Measurements from ENCODE around the gene CD6. TPM values are rescaled to one million over a fixed set of nuclear protein-coding genes. Genes with fewer than 3 reads are reported as not detected.

Gene CD6
- total RNA-seq, 1 experiment from 2014 or later, result not detected

DNA sequence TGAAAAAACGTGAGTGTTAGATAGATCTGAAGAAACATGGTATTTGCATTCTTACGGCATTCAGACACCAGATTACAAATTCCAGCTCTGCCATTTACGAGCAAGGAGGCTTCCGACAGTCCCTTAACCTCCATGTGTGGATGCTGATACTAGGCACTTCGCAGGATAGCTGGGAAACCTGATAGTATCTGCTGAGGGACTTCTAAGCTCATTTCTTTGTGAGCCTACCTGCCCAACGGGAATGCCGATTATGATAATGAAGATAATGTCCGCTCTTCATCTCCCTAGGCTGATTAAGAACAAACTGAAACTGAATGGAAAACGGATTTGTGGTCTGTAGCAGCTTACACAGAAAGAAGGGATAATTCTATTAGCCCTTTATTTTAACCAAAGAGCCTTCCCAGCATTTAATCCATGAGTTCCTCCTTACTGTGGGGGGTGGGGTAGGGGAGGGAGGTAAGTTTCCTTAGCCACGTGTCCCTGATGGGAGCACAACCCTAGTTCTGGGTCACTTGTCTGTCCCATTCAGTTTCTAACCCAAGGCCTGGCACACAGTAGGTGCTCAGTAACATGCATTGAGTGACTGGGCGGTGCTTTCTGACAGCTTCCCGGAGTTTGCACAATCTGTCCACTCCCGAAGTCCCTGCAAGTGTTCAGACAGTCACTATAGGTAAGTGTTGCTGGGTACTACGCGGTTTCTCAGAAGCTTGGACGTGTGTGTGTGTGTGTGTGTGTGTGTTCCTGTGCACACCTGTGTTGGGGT is 39.2 kb downstream of the CD6 start:
- no peaks in the 10 kb centered on the region for H3K36me3 ChIP-seq
- DNase-seq, result no peak
- H3K4me1 ChIP-seq, result no peaks in the 10 kb centered on the region
- no peak overlapping the region for H3K4me3 ChIP-seq
- H3K27ac ChIP-seq, result no peak overlapping the region
- H3K9me3 ChIP-seq (replicated peaks), result no peaks in the 10 kb centered on the region
- no peaks in the 10 kb centered on the region for H3K27me3 ChIP-seq

DNA sequence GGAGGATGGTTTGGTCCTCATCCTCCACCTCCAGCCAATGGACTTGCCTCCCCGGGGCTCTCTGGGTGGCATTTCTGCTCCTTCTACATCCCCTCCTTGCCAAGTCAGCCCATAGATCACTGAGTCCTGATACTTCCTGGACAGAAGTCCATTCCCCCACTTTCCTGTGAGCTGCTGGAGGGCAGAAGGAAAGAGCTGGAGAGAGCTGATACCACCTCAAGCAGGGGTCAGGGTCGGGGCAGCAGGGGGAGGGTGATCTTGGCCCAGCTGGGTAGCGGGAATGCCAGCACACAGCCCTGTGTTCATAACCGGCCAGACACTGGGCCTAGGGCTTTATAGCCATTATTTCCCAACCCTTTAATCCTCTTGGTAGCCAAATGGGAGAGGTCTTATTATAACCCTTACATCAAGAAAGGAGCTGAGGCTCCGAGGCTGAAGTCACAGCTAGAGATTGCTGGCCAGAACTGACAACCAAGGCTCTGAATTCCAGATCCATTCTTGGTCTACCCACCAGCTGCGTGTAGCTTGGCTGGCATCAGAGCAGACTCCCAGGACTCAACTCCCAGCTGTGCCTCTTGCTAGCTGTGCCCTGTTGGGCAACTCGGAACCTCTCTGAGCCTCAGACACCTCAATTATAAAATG is 39.9 kb downstream of the CD6 start:
- DNase-seq, result no peak
- Histone ChIP-seq H3K36me3 (no peaks in the 10 kb centered on the region), H3K27ac (no peak overlapping the region), H3K4me1 (no peaks in the 10 kb centered on the region), H3K9me3 (replicated peaks) (no peaks in the 10 kb centered on the region), H3K4me3 (no peak overlapping the region), H3K27me3 (no peaks in the 10 kb centered on the region)

DNA sequence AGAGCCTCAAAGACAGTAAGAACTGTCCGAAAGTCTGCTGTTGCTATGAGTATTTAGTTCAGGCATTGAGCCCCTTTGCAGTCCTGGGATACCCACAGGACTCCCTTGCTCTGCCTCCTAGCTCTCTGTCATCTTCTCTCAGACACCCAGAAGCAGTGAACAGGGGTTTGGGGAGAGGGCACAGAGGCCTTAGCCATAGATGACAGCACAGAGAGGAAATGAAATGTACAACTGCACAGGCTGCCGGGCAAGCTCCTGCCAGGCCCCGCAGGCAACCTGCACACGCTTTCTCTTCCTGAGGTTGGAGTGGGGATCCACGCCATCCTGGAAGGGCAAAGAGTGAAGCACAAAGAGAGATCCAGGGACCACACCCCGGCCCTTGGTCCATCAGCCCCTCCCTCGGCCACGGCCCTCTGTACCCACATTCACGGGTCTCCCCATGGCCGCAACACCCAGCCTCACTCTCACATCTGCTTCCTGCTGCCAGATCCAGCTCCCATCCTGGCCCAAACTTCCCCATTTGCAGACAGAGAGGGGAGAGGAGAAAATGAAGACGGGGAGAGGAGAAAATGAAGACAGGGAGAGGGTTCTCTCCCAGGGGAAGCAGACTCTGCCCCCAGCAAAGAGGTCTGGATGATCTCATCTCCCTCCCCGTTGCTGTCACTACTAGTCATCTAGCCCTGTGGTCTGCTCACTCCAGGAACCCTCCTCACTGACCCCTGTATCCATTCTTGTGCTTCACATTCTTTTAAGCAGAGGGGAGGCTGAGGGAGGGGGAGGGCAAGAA is 40.7 kb downstream of the CD6 start:
- Histone ChIP-seq H3K36me3 (no peaks in the 10 kb centered on the region), H3K4me1 (no peaks in the 10 kb centered on the region), H3K4me3 (no peak overlapping the region), H3K9me3 (replicated peaks) (no peaks in the 10 kb centered on the region), H3K27me3 (no peaks in the 10 kb centered on the region), H3K27ac (no peak overlapping the region)
- no peak for DNase-seq

DNA sequence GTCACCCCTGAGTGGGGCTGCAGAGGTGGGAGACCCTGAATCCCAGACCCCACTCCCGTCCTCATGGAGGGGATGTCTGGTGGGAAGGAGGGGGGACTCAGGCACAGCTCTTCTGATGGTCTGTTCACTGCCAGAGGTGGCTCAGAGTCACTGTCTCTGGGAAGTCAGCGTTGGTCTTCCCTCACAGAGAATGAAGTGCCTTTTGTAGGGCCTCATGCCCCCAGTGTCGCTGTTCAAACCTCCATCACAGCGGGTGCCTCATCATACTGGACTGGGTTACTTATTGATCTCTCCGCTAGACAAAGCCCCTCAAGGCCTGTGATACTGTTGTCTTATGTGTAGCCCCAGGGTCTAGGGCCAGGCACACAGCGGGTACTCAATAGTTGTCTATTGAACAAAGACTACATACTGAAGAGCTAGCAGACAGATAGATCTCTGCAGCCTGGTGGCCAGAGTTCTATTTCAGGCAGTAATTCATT is 41.3 kb downstream of the CD6 start:
- Histone ChIP-seq H3K4me3 (no peak overlapping the region), H3K36me3 (no peaks in the 10 kb centered on the region), H3K27me3 (no peaks in the 10 kb centered on the region; the same call in 1 of the 2 replicates), H3K4me1 (no peaks in the 10 kb centered on the region), H3K27ac (no peak overlapping the region), H3K9me3 (replicated peaks) (no peaks in the 10 kb centered on the region)
- DNase-seq, result no peak

DNA sequence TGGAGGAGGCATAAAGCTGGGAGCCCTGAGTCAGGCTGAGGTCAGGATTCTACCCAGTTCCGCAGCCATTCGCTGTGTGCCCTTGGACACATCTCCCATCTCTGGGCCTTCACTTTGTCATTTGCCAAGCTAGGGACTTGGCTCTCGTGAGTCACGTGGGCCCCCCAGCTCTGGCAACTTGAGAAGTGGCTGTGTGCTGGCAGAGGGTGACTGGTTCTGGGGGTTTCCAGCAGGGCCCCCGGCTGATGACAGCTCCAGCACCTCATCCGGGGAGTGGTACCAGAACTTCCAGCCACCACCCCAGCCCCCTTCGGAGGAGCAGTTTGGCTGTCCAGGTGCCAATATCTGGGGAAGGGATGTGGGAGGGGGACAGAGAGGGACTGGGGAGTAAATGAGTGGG is 46.6 kb downstream of the CD6 start:
- no peak for DNase-seq
- Histone ChIP-seq H3K27ac (no peak overlapping the region), H3K36me3 (no peaks in the 10 kb centered on the region), H3K4me1 (no peaks in the 10 kb centered on the region), H3K9me3 (replicated peaks) (no peaks in the 10 kb centered on the region), H3K27me3 (no peaks in the 10 kb centered on the region; the same call in 1 of the 2 replicates), H3K4me3 (no peak overlapping the region)

DNA sequence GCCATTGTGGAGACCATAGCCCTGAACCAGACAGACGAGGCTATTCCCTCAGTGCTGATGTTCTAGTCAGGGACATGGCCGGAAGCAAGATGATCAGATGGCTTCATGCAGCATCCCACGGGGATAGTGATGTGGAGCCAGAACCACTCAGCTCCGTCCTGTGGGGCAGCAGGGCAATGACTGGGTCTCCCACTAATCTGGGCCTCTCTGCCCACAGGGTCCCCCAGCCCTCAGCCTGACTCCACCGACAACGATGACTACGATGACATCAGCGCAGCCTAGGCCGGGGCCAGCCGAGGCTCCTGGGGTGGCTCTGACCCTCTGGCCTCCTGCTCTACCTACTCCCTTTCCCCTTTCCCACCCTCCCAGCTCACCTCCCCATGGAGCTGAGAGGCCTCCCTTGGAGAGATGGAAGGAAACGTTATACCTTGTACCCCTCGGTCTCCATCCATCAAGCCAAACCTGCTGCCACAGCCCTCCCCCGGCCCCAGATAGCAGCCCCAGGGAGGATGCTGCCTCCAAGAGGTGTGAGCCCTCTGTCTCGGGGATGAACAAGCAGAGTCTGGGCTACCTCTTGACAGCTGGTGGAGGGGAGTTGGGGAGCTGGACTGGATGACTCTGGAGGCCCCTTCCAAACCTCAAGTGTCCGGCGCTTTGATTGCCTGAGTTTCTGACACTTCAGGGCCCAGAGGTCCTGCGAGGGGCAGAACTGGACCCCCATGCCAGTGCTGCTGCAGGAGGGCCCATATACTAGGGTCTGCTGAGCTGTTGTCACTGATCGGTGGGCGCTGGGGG is 47.8 kb downstream of the CD6 start:
- Histone ChIP-seq H3K36me3 (no peaks in the 10 kb centered on the region), H3K27ac (no peak overlapping the region), H3K27me3 (no peaks in the 10 kb centered on the region; the same call in 1 of the 2 replicates), H3K4me1 (no peaks in the 10 kb centered on the region), H3K9me3 (replicated peaks) (no peaks in the 10 kb centered on the region), H3K4me3 (no peak overlapping the region)
- DNase-seq, result no peak

DNA sequence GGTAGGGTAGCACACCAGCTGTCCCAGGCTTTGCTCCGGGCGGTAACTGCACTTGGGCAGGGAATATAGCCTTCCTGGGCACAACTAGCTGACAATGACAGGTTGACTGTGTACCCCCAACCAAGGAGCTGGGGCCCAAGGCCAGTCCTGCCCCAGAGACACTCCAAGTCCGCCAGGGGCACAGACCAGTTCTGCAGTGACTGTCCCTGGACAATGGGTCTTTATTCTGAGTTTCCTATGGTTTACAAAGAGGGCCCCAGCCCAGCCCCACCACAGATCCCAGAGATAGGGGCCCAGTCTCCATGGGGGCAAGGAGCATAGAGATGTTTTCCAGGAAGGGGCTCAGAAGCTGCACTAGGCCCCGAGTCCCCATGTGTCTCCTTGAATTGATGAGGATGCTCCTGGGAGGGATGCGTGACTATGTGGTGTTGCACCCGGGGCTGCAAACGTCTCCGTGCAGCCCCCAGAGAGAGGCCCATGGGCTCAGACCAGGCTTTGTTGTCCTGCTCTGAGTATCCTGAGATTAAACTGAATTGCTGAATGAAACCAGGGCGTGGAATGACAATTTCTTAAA is 48.4 kb downstream of the CD6 start:
- no peak for DNase-seq
- H3K27me3 ChIP-seq, result no peaks in the 10 kb centered on the region; the same call in 1 of the 2 replicates

DNA sequence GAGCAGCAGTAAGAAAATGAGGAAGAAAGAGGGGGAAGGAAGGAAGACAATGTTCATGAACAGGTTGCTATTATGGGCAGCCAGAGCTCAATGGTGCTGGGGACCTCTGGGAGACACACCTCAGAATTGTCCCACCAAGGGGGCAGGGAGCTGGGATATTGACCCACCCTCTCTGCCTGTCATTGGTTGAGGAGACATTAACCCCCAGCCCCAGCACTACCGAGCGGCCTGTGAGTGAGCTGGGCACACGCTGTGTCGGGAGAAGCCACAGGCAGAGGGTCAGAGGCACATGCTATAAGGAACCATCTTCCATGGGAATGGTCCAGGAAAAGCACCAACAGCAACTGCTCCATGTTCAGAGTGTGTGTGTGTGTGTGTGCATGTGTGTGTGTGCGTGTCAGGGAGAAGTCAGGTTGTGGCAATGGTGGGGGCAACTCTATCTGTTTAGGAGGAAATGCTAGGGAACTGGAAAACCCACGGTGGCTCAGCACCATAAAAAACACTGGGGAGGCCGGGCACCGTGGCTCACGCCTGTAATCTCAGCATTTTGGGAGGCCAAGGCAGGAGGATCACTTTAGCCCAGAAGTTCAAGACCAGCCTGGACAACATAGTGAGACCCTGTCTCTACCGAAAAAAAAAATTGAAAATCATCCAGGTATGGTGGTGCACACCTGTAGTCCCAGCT is 49.2 kb downstream of the CD6 start:
- no peaks in the 10 kb centered on the region for H3K4me1 ChIP-seq
- H3K4me3 ChIP-seq, result no peak overlapping the region
- H3K36me3 ChIP-seq, result no peaks in the 10 kb centered on the region
- H3K27ac ChIP-seq, result no peak overlapping the region
- no peak for DNase-seq
- no peaks in the 10 kb centered on the region; the same call in 1 of the 2 replicates for H3K27me3 ChIP-seq
- no peaks in the 10 kb centered on the region for H3K9me3 ChIP-seq (replicated peaks)

More for the DNA sequence above, 48.4 kb downstream of the CD6 start:
- H3K27ac ChIP-seq, result no peak overlapping the region
- no peaks in the 10 kb centered on the region for H3K4me1 ChIP-seq
- H3K4me3 ChIP-seq, result no peak overlapping the region
- H3K36me3 ChIP-seq, result no peaks in the 10 kb centered on the region
- no peaks in the 10 kb centered on the region for H3K9me3 ChIP-seq (replicated peaks)

DNA sequence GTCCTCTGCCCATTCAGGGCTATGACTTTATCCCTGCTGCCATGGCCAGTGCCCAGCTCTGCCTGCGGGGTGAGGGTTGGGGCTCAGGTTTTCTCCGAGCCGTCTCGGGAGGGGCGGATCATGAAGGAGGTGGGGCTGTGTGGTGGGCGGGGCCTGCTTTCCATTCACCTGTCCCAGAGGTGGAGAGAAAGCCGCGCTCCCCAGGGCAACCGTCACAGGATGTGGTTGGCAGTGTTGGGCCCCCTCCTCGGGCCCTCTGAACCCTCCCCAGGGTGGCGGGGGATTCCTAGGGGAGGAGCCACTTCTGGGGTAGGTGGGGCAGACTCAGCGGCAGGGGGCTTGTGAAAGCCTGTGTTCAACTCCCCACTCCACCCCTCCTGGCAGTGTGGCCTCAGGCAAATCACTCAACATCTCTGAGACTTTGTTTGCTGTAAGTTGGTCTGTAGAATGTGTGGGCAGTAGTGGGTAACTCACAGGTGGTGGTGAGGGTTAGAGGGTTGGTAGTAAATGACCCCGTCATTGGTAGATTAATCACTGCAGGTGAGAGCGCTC is 50.3 kb downstream of the CD6 start:
- no peaks in the 10 kb centered on the region for H3K9me3 ChIP-seq (replicated peaks)
- DNase-seq, result no peak
- H3K4me1 ChIP-seq, result no peaks in the 10 kb centered on the region
- H3K4me3 ChIP-seq, result no peak overlapping the region
- H3K27me3 ChIP-seq, result no peaks in the 10 kb centered on the region; the same call in 1 of the 2 replicates
- no peak overlapping the region for H3K27ac ChIP-seq
- no peaks in the 10 kb centered on the region for H3K36me3 ChIP-seq

DNA sequence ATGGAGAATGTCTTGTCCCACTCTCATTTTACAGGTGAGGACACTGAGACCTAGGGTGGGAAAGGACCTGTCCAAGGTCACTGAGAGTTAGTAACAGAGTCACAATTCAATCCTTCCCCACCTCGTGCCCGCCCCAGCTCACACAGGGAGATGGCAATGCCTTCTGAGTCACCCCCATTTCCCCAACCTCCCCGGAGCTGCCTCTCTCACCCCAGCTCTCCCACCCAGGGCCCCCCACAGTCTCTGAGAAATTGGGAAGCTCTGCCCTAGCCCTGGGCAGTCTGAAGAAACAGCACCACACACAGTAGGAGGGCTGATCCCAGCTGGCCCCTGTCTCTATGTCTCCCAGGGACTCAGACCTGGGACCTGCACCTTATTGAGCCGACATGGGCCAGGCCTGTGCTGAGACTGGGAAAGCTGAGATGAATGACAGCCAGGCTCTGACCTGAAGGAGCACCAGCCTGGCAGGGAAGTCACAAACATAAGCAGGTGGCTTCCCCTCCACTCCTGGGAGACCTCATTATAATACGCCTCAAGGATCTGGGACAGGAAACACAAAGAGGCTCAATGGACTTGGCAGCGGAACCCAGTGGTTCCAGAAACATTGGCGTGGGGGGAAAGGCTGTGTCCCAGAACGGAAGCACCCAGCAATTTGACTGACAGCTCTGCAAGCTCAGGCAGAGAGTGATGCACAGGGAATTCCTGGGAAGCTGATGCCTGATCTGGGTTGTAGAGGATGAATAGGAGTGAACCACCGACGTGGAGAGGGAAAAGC is 51.0 kb downstream of the CD6 start:
- Histone ChIP-seq H3K4me3 (no peak overlapping the region), H3K9me3 (replicated peaks) (no peaks in the 10 kb centered on the region), H3K4me1 (no peaks in the 10 kb centered on the region), H3K27ac (no peak overlapping the region), H3K27me3 (no peaks in the 10 kb centered on the region; the same call in 1 of the 2 replicates), H3K36me3 (no peaks in the 10 kb centered on the region)
- no peak for DNase-seq

DNA sequence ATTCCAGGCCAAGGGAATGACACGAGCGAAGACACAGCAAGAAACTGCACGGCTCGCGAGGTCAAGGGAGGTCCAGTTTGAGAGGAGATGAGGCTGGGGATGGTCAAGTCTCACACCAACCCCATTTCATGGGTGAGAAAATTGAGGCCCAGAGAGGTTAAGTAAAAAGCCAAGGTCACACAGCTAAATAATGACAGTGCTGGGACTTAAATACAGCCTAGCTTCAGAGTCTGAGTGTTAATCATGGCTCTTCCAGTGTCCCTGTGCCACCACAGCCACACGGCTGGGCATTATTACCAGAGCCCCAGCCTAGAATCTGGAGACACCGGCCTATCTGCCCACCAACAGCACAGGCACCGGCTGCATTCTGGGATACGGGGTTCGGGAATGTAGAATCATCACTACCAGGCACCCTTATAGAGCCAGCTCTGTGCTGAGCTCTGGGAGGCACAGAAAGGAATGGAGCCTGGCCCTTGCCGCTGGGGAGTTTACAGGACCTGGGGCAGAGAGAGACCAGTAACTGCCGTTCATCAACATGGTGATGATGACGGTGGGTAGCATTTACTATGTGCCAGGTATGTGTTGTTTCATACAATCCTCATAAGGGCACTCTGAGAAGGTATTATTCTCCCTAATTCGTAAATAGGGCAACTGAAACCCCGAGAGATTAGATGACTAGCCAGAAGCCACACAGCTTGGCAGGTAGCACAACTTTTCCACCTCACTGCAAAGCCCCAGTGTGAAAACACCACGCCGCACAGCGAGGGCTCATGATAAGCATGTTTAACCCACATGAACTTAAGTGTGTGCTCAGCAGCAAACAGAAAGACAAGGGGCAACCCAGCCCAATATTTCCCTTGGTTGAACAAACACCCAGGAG is 51.8 kb downstream of the CD6 start:
- Histone ChIP-seq H3K27me3 (no peaks in the 10 kb centered on the region), H3K27ac (no peak overlapping the region), H3K9me3 (replicated peaks) (no peaks in the 10 kb centered on the region), H3K4me3 (no peak overlapping the region), H3K4me1 (no peaks in the 10 kb centered on the region), H3K36me3 (no peaks in the 10 kb centered on the region)
- no peak for DNase-seq

DNA sequence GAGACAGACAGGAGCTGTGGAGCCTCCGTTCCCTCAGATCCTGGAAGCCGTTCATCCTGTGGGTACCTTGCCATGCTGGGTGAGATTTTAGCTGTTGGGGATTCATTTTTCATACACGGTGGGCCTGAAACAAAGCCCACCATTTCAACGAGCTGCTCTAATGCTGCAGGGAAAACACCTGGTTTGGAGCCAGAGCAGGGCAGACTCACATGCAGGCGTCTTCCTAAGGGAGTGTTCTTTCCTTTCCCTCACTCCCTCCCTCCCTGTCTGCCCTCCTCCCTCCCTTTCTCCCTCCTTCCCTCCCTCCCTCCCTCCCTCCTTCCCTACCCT is 52.5 kb downstream of the CD6 start:
- no peak for DNase-seq
- no peaks in the 10 kb centered on the region for H3K4me1 ChIP-seq

More for the DNA sequence above, 52.5 kb downstream of the CD6 start:
- no peaks in the 10 kb centered on the region for H3K27me3 ChIP-seq
- H3K4me3 ChIP-seq, result no peak overlapping the region
- no peak overlapping the region for H3K27ac ChIP-seq
- H3K9me3 ChIP-seq (replicated peaks), result no peaks in the 10 kb centered on the region
- H3K36me3 ChIP-seq, result no peaks in the 10 kb centered on the region
